ENCODE data around the gene ACLY.
A peak's percentile ranks its signal among the peaks of the same experiment; 100 is the strongest.
"Not testable (repeated sequence)": the region's sequence is repeated elsewhere in the genome, so short reads cannot be mapped to it uniquely, and the experiment has no call there.

ACLY gene

GRCh38 chr17:41848788-41849187 lies 70.0 kb downstream of the ACLY start (continued):
- 0 out of 2 replicates have a peak, but pooled peaks have one; percentile 48 for TF ChIP-seq ZBTB1 (tag by site-specific recombination; IDR thresholded peaks at IDR 0.05)
- peak; percentile 79 for TF ChIP-seq PRDM6 (tag by site-specific recombination; IDR thresholded peaks at IDR 0.05)
- no peak for TF ChIP-seq HOXD13 (CRISPR knock-in tag; IDR thresholded peaks at IDR 0.05; ENCODE audit: borderline replicate concordance)
- TF ChIP-seq INSM2 (tag by site-specific recombination; IDR thresholded peaks at IDR 0.05): 0 out of 2 replicates have a peak, but pooled peaks have one; percentile 23
- TF ChIP-seq BCL6B (tag by site-specific recombination; IDR thresholded peaks at IDR 0.05): no peak
- peak; percentile 88 for TF ChIP-seq ZNF664 (tag by site-specific recombination; IDR thresholded peaks at IDR 0.05)
- no peak for TF ChIP-seq ZNF10 (tag by site-specific recombination; IDR thresholded peaks at IDR 0.05)

GRCh38 chr17:41844971-41845370 lies 73.8 kb downstream of the ACLY start:
- Histone ChIP-seq H3K4me3 (ENCODE audit: low read depth, low read length) (no peak overlapping the region), H3K27ac (ENCODE audit: extremely low read depth, low read depth, low read length) (no peak overlapping the region), H3K36me3 (ENCODE audit: control insufficient read depth in 2 of 2, insufficient read depth in 1 of 2, low read length in 2 of 2) (no peaks in the 10 kb centered on the region; a peak in 1 of 3 replicates), H3K4me1 (ENCODE audit: control insufficient read depth, insufficient read depth, low read length) (peaks cover 19% of the 10 kb centered on the region), H3K9me3 (ENCODE audit: control insufficient read depth, insufficient read depth, low read depth, low read length) (no peaks in the 10 kb centered on the region)
- TF ChIP-seq ZBTB44 (tag by site-specific recombination; IDR thresholded peaks at IDR 0.05): no peak
- ChIA-PET CTCF (no interaction called here), POLR2A (no interaction called here)

- H3K9me3 ChIP-seq (ENCODE audit: control insufficient read depth, insufficient read depth, low read depth, low read length); H3K36me3 ChIP-seq (ENCODE audit: control insufficient read depth in 2 of 2, insufficient read depth in 1 of 2, low read length in 2 of 2); H3K4me3 ChIP-seq (ENCODE audit: low read depth, low read length); H3K4me1 ChIP-seq (ENCODE audit: control insufficient read depth, insufficient read depth, low read length); H3K27ac ChIP-seq (ENCODE audit: extremely low read depth, low read depth, low read length): not testable (repeated sequence)
- ChIA-PET CTCF (interaction anchor here (0.6 to 1.5 kb wide), 2 partner anchors 9 to 123 kb away, joined by 3 read pairs; no protein-coding TSS in a partner anchor), POLR2A (interaction anchor here (0.6 kb wide), 1 partner anchor 23 kb away, joined by 3 read pairs; no protein-coding TSS in a partner anchor)
These were observed 78.0 kb downstream of the ACLY start for GRCh38 chr17:41840781-41841180.

GRCh38 chr17:41839448-41839847 lies 79.3 kb downstream of the ACLY start:
- H3K36me3 ChIP-seq (ENCODE audit: control insufficient read depth in 2 of 2, insufficient read depth in 1 of 2, low read length in 2 of 2); POLR2A ChIA-PET: not testable (repeated sequence)

More at GRCh38 chr17:41839448-41839847, 79.3 kb downstream of the ACLY start:
- TF ChIP-seq PRDM10 (tag by site-specific recombination; IDR thresholded peaks at IDR 0.05) (peak; percentile 72), SCRT2 (tag by site-specific recombination; IDR thresholded peaks at IDR 0.05) (peak; percentile 58; the same call in 1 of the 2 replicates)
- not testable (repeated sequence) for H3K4me1 ChIP-seq (ENCODE audit: control insufficient read depth, insufficient read depth, low read length); H3K27ac ChIP-seq (ENCODE audit: extremely low read depth, low read depth, low read length); H3K9me3 ChIP-seq (ENCODE audit: control insufficient read depth, insufficient read depth, low read depth, low read length); H3K4me3 ChIP-seq (ENCODE audit: low read depth, low read length)
- CTCF ChIA-PET: interaction anchor here (0.6 to 0.8 kb wide), 2 partner anchors 262 to 763 kb away, joined by 3 to 4 read pairs; no protein-coding TSS in a partner anchor

Data from HEK293 (cell line).